Measurements from ENCODE around the gene ZNF716.

DNA sequence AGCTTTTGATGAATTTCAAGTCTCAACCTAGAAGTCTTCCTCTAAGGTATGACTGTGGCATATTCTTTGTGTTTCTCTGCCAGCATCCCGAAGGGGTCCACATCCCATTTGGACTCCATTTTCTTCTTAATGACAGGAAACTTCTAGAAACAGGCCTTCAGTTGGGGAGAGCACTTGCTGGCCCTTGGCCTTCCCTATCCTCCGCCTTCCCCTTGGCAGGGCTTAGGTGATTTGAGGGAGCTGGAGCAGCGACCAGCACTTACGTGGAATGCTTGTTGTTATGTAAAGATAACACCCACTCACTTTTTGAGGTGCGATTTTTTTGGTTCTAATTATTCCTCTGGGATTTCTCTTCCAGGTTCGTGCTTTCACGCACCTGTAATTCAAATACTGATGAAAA is 42.9 kb upstream of the ZNF716 start:
- TF ChIP-seq, protein P1, sequence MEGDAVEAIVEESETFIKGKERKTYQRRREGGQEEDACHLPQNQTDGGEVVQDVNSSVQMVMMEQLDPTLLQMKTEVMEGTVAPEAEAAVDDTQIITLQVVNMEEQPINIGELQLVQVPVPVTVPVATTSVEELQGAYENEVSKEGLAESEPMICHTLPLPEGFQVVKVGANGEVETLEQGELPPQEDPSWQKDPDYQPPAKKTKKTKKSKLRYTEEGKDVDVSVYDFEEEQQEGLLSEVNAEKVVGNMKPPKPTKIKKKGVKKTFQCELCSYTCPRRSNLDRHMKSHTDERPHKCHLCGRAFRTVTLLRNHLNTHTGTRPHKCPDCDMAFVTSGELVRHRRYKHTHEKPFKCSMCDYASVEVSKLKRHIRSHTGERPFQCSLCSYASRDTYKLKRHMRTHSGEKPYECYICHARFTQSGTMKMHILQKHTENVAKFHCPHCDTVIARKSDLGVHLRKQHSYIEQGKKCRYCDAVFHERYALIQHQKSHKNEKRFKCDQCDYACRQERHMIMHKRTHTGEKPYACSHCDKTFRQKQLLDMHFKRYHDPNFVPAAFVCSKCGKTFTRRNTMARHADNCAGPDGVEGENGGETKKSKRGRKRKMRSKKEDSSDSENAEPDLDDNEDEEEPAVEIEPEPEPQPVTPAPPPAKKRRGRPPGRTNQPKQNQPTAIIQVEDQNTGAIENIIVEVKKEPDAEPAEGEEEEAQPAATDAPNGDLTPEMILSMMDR (IDR thresholded peaks at IDR 0.05), result no peak
- no peak for TF ChIP-seq POLR2A (IDR thresholded peaks at IDR 0.05)
